Lung (tissue), 12 donors: ENCODE data around the gene CEP70. TPM values are rescaled to one million over a fixed set of nuclear protein-coding genes. Genes with fewer than 3 reads are reported as not detected.
"Not testable (repeated sequence)": the region's sequence is repeated elsewhere in the genome, so short reads cannot be mapped to it uniquely, and the experiment has no call there.

ENCODE experiments used
- ATAC-seq: fragments of 200-7000 bp; cut with Tn5 transposase; one replicate; pipeline ENCODE4 v1.9.1; 2020; ENCODE audit warnings: moderate number of reproducible peaks; ENCODE audit not compliant: insufficient read depth, low FRiP score
- DNase-seq, 3 donors: peaks; one replicate each; pipeline ENCODE4 v3.0.0-alpha.2; 2013 to 2017
- H3K27ac ChIP-seq, 2 donors: one replicate each; pipeline ENCODE4 v1.5.1; 2013; ENCODE audit warnings: mild to moderate bottlenecking in 2 of 2, moderate library complexity in 2 of 2, control low read depth in 1 of 2, inconsistent platforms in 1 of 2, low read depth in 1 of 2, low read length in 1 of 2
- H3K27me3 ChIP-seq, 3 donors: one replicate each; pipeline ENCODE4 v1.5.1; 2013; ENCODE audit warnings: low read length in 2 of 3; ENCODE audit not compliant: control insufficient read depth in 3 of 3, insufficient read depth in 3 of 3
- H3K36me3 ChIP-seq, 4 donors: one replicate each; pipeline ENCODE4 v1.5.1; 2013; ENCODE audit warnings: low read length in 4 of 4, mild to moderate bottlenecking in 1 of 4, moderate library complexity in 1 of 4; ENCODE audit not compliant: control insufficient read depth in 4 of 4, insufficient read depth in 4 of 4
- H3K4me1 ChIP-seq, 5 donors: one replicate each; pipeline ENCODE4 v1.5.1; 2013; ENCODE audit warnings: low read length in 5 of 5, mild to moderate bottlenecking in 2 of 5, moderate library complexity in 1 of 5; ENCODE audit not compliant: control insufficient read depth in 5 of 5, insufficient read depth in 5 of 5
- H3K4me3 ChIP-seq: one replicate; pipeline ENCODE4 v1.5.1; 2013; ENCODE audit warnings: mild to moderate bottlenecking, control low read depth, moderate library complexity
- H3K9ac ChIP-seq, 2 donors: one replicate each; pipeline ENCODE4 v1.5.1; 2013; ENCODE audit warnings: low read length in 2 of 2, control low read depth in 1 of 2; ENCODE audit not compliant: insufficient read depth in 1 of 2
- H3K9me3 ChIP-seq, 4 donors: one replicate each; pipeline ENCODE4 v1.5.1; 2013; ENCODE audit warnings: low read length in 3 of 4, mild to moderate bottlenecking in 1 of 4, moderate library complexity in 1 of 4; ENCODE audit not compliant: control insufficient read depth in 4 of 4, insufficient read depth in 3 of 4
- WGBS, 2 donors: extraction: QIAGEN DNeasy Blood & Tissue Kit; methylation state at CpG; one replicate each; pipeline ENCODE4 v1.1.7; 2013; 5-methylcytosine and 5-hydroxymethylcytosine counted together
- polyA plus RNA-seq, 2 donors: library from polyadenylated mRNA; stranded (reverse); fragments of 200-250 nt; gene quantifications; one replicate each; pipeline ENCODE4 v1.2.1, GENCODE V29; 2013
- total RNA-seq, 2 donors: library from RNA; depleted of rRNA in 1 of 2; stranded (reverse); fragments of >200 nt in 1 of 2; gene quantifications; one replicate each; pipeline ENCODE4 v1.2.1, GENCODE V29; 2014 to 2021
- TF ChIP-seq, protein P1 (sequence below): IDR thresholded peaks from 2 replicates; pipeline ENCODE4 v1.5.1; 2012; ENCODE audit warnings: mild to moderate bottlenecking; ENCODE audit errors: control extremely low read depth, extremely low read depth
- donor health status: control.
- donor health status: control.
- donor health status: Bipolar disorder and iron deficiency.
- donor health status: healthy.
- donor health status: DM: yes; HTN: yes; CAD: no.

Gene CEP70
- total and polyA plus RNA-seq, 4 donors = 19.5 to 137 (median 32.5) TPM

DNA sequence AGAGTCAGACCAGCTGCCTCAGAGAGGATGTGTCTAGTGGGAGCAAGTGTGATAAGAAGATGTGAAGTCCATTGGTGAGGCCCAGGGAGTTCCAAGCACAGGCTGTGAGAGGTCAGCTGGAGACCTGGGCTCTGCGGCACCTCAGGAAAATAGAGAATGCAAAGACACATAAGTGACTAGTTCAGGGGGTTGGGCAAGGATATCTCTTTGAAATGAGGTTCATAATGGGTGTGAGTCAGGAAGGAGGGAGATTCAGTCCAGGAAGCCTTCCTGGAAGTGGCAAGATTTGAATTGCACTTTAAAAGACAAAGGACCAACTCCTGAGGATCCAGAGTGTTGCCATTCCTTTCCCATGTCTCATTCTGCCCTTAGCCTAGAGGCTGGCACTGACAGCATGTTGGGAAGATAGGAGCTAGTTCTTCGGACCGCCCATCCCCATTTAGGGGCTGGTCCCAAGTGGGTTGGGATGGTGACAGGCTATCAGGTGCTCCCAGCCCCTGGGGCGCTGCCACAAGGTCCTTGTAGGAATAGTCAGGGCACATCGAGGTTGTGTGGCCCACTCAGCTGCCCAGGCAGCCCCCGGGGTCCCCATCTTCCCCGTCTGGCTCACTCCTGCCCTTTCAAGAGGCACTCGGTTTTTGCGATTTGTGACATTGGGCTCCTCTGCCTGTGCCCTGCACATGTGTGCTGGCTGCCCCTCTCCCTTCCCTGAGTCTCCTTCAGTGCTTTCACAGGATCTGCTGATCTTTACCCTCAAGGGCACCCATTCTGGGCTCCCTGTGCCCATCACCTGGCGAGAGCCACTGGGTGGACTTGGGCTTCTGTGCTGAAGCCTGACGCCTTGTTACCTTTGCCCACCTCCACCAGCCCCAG, 136.0 kb downstream of the CEP70 start:
- no peak for DNase-seq
- no peaks in the 10 kb centered on the region for H3K4me1 ChIP-seq
- no peak overlapping the region for H3K9ac ChIP-seq
- H3K27ac ChIP-seq = no peak overlapping the region
- no peak for ATAC-seq
- no peaks in the 10 kb centered on the region for H3K9me3 ChIP-seq
- TF ChIP-seq, protein P1, sequence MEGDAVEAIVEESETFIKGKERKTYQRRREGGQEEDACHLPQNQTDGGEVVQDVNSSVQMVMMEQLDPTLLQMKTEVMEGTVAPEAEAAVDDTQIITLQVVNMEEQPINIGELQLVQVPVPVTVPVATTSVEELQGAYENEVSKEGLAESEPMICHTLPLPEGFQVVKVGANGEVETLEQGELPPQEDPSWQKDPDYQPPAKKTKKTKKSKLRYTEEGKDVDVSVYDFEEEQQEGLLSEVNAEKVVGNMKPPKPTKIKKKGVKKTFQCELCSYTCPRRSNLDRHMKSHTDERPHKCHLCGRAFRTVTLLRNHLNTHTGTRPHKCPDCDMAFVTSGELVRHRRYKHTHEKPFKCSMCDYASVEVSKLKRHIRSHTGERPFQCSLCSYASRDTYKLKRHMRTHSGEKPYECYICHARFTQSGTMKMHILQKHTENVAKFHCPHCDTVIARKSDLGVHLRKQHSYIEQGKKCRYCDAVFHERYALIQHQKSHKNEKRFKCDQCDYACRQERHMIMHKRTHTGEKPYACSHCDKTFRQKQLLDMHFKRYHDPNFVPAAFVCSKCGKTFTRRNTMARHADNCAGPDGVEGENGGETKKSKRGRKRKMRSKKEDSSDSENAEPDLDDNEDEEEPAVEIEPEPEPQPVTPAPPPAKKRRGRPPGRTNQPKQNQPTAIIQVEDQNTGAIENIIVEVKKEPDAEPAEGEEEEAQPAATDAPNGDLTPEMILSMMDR = no peak
- WGBS, 2 donors = 88 to 89% methylated on average over 11 of the region's 11 CpGs
- H3K27me3 ChIP-seq = no peaks in the 10 kb centered on the region
- H3K4me3 ChIP-seq = no peak overlapping the region
- peaks cover 0 to 11% (median 0%) of the 10 kb centered on the region in 4 donors for H3K36me3 ChIP-seq

DNA sequence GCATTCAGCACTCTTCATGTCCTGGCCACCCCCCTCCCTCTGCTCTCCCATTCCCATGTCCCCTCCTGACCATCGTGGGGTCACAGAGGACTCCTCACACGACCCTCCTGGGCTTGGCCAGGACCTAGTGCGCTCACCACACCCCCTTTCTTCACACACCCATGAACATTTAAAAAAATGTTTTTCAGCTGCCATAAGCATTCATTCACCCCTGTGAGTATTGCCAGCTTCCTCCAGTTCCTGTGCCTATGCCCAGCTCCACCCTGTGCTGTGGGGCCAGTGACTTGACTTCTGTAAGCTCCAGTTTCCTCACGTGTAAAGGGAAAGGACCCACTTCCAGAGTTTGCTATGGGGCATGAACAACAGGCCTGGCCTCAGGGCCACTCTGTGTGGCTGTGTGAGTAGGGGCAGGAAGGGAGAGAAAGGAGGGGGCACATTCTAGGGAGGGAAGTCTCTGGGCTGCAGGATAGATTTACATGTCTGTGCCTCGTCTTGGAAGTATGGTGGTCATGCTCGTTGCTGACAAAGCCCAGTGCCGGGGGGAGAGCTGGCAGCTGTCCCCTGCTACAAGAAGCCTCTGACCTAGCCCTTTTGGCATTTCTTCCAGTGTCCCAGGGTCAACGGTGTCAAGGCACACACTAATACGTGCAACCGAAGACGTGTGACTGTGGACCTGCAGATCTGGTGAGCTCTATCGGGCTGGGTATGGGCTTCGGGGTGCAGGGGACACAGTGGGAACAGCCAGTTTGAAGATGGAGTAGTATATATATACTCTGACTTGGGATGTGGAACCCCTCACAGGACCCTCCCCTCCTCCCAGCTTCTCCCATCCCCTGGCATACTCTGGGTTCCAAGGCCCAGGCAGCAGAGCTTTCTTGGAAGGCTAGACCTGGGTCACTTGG, 136.8 kb downstream of the CEP70 start:
- TF ChIP-seq, protein P1 = no peak
- no peak for DNase-seq
- no peaks in the 10 kb centered on the region for H3K4me1 ChIP-seq

DNA sequence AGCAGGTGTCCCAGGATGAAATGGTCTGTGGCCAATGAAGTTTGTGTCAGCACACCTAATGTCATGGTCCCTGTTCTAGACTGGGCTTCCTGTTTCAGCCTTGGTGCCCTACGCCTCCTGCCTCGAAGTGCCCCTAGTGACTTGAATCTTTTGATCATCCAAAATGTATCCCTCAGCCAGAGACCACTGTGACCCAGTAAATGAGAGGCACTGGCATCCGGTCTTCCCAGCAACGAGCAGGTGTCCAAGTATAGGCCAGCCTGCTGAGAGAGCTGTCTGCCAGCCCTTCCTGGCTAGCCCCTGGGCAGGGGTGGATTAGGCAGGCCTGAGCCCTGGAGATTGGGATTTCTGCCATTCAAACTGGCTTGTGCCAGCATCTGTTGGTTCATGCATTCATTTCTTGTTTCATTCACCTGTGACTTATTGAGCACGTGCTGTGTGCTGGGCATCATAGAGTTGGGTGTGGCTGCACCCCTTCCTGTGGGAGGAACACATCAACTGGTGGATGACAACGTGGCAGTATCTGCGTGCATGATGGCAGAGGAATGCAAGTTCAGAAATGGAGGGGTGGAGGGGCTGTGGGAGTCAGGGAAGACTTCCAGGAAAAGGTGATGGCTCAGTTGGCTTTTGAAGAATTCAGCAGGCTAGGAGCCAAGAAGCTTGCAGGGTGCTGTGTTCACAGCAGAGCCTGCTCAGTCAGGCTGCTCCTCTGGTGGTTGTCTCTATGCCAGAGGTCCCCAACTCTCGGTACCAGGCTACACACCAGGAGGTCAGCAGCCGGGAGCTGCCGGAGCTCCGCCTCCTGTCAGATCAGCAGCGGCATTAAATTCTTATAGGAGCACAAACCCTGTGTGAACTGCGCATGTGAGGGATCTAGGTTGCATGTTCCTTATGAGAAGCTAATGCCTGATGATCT, 138.0 kb downstream of the CEP70 start:
- Histone ChIP-seq H3K4me1 (no peaks in the 10 kb centered on the region), H3K27me3 (no peaks in the 10 kb centered on the region), H3K9ac (no peak overlapping the region), H3K27ac (no peak overlapping the region), H3K4me3 (no peak overlapping the region), H3K36me3 (peaks cover 0 to 11% (median 0%) of the 10 kb centered on the region in 4 donors), H3K9me3 (no peaks in the 10 kb centered on the region)
- TF ChIP-seq, protein P1 = no peak
- no peak for DNase-seq
- no peak for ATAC-seq
- 80 to 86% methylated on average over 13 of the region's 13 CpGs for WGBS, 2 donors

More for the DNA sequence above, 136.8 kb downstream of the CEP70 start:
- Histone ChIP-seq H3K27ac (no peak overlapping the region), H3K36me3 (peaks cover 0 to 11% (median 0%) of the 10 kb centered on the region in 4 donors), H3K27me3 (no peaks in the 10 kb centered on the region), H3K9me3 (no peaks in the 10 kb centered on the region), H3K4me3 (no peak overlapping the region), H3K9ac (no peak overlapping the region)
- no peak for ATAC-seq
- 85 to 86% methylated on average over 13 of the region's 13 CpGs for WGBS, 2 donors

DNA sequence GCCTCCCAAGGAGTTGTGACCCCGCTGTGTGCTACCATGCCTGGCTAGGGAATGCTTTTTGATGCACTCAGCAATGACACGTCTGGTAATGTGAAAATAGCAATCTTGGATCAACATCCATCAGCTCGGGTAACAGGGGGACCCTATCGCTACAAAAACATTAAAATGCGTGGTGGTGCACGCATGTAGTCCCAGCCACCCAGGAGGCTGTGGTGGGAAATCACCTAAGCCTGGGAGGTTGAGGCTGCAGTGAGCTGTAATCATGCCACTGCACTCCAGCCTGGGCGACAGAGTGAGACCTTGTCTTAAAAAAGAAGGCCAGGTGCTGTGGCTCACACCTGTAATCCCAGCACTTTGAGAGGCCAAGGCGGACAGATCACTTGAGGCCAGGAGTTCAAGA, 140.1 kb downstream of the CEP70 start:
- ATAC-seq = not testable (repeated sequence)

More for the DNA sequence above, 140.1 kb downstream of the CEP70 start:
- H3K27me3 ChIP-seq, H3K4me3 ChIP-seq, DNase-seq, H3K36me3 ChIP-seq, H3K4me1 ChIP-seq, H3K9ac ChIP-seq, H3K9me3 ChIP-seq, H3K27ac ChIP-seq: not testable (repeated sequence)
- WGBS, 2 donors = 86 to 94% methylated on average over 8 of the region's 8 CpGs
